ENCODE measurements around the gene CDH13.

DNA sequence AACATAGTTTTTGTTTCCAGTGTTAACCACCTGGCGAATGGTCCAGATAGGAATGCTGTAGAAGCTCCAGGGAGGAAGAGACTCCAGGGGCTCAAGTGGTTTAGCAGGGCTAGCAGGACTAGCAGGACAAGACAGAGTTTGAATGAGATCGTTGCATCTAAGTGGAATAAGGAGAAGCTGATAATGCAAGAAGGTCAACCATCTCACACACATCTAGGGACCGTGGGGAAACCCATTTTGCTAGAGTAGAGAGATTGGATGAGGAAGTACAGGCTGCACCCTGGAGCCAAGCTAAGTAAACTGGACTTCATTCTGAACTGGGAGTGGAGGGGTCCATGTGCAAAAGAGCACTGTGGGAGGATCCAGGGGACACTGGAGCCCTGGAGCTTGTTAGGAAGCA, 1094.9 kb downstream of the CDH13 start:
- TF ChIP-seq, protein P1, sequence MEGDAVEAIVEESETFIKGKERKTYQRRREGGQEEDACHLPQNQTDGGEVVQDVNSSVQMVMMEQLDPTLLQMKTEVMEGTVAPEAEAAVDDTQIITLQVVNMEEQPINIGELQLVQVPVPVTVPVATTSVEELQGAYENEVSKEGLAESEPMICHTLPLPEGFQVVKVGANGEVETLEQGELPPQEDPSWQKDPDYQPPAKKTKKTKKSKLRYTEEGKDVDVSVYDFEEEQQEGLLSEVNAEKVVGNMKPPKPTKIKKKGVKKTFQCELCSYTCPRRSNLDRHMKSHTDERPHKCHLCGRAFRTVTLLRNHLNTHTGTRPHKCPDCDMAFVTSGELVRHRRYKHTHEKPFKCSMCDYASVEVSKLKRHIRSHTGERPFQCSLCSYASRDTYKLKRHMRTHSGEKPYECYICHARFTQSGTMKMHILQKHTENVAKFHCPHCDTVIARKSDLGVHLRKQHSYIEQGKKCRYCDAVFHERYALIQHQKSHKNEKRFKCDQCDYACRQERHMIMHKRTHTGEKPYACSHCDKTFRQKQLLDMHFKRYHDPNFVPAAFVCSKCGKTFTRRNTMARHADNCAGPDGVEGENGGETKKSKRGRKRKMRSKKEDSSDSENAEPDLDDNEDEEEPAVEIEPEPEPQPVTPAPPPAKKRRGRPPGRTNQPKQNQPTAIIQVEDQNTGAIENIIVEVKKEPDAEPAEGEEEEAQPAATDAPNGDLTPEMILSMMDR (IDR thresholded peaks at IDR 0.05): no peak
- TF ChIP-seq POLR2A (IDR thresholded peaks at IDR 0.05): no peak
